ENCODE results near the gene ANKLE2.
"Not testable (repeated sequence)": the region's sequence is repeated elsewhere in the genome, so short reads cannot be mapped to it uniquely, and the experiment has no call there.

Gene ANKLE2

GRCh38 chr12:132761032-132761920 lies at the start of gene ANKLE2:
Gene ANKLE2 (minus strand): TSS chr12:132761832. CDS start chr12:132761798, 34 bp downstream.
- TF ChIP-seq CTCF (conservative IDR thresholded peaks at IDR 0.05; ENCODE audit: control insufficient read depth, insufficient read depth, low read depth, low read length), result no peak
- peak; percentile 73 for DNase-seq (ENCODE audit: low read depth)
- peak within 1 kb of the TSS; percentile 76 for H3K4me3 ChIP-seq (ENCODE audit: control insufficient read depth, low read depth, low read length)

- DNase-seq (ENCODE audit: low read depth), result peak; percentile 55
- TF ChIP-seq CTCF (conservative IDR thresholded peaks at IDR 0.05; ENCODE audit: control insufficient read depth, insufficient read depth, low read depth, low read length), result peak; percentile 42
Measured at GRCh38 chr12:132809391-132809790, 47.8 kb upstream of the ANKLE2 start.

GRCh38 chr12:132807295-132808092 lies 45.9 kb upstream of the ANKLE2 start:
- no peak overlapping the region for H3K4me3 ChIP-seq (ENCODE audit: control insufficient read depth, low read depth, low read length)
- DNase-seq (ENCODE audit: low read depth), result no peak
- TF ChIP-seq CTCF (conservative IDR thresholded peaks at IDR 0.05; ENCODE audit: control insufficient read depth, insufficient read depth, low read depth, low read length), result no peak

More at GRCh38 chr12:132809391-132809790, 47.8 kb upstream of the ANKLE2 start:
- H3K4me3 ChIP-seq (ENCODE audit: control insufficient read depth, low read depth, low read length), result not testable (repeated sequence)

- TF ChIP-seq CTCF (conservative IDR thresholded peaks at IDR 0.05; ENCODE audit: control insufficient read depth, insufficient read depth, low read depth, low read length), result no peak
- no peak for DNase-seq (ENCODE audit: low read depth)
Measured at GRCh38 chr12:132806857-132807256, 45.2 kb upstream of the ANKLE2 start.

GRCh38 chr12:132804426-132804861 lies 42.8 kb upstream of the ANKLE2 start:
- H3K4me3 ChIP-seq (ENCODE audit: control insufficient read depth, low read depth, low read length), result no peak overlapping the region
- peak; percentile 59 for DNase-seq (ENCODE audit: low read depth)
- no peak for TF ChIP-seq CTCF (conservative IDR thresholded peaks at IDR 0.05; ENCODE audit: control insufficient read depth, insufficient read depth, low read depth, low read length)

More at GRCh38 chr12:132806857-132807256, 45.2 kb upstream of the ANKLE2 start:
- no peak overlapping the region for H3K4me3 ChIP-seq (ENCODE audit: control insufficient read depth, low read depth, low read length)

- peak; percentile 88 for DNase-seq (ENCODE audit: low read depth)
Measured at GRCh38 chr12:132803888-132804287, 42.3 kb upstream of the ANKLE2 start.

More at GRCh38 chr12:132803888-132804287, 42.3 kb upstream of the ANKLE2 start:
- no peak overlapping the region for H3K4me3 ChIP-seq (ENCODE audit: control insufficient read depth, low read depth, low read length)
- TF ChIP-seq CTCF (conservative IDR thresholded peaks at IDR 0.05; ENCODE audit: control insufficient read depth, insufficient read depth, low read depth, low read length), result no peak
